T1000 (cell line): Measurements from ENCODE around the gene ZIK1.
A peak's percentile ranks its signal among the peaks of the same experiment; 100 is the strongest.

Experiments
- DNase-seq: peaks from one replicate; lab custom pipeline; 2025; ENCODE audit warnings: mixed read lengths; lab: John Stamatoyannopoulos, UW

The ZIK1 gene

GRCh38 chr19:57611113-57611512, 27.2 kb downstream of the ZIK1 start:
- DNase-seq, result no peak

DNA sequence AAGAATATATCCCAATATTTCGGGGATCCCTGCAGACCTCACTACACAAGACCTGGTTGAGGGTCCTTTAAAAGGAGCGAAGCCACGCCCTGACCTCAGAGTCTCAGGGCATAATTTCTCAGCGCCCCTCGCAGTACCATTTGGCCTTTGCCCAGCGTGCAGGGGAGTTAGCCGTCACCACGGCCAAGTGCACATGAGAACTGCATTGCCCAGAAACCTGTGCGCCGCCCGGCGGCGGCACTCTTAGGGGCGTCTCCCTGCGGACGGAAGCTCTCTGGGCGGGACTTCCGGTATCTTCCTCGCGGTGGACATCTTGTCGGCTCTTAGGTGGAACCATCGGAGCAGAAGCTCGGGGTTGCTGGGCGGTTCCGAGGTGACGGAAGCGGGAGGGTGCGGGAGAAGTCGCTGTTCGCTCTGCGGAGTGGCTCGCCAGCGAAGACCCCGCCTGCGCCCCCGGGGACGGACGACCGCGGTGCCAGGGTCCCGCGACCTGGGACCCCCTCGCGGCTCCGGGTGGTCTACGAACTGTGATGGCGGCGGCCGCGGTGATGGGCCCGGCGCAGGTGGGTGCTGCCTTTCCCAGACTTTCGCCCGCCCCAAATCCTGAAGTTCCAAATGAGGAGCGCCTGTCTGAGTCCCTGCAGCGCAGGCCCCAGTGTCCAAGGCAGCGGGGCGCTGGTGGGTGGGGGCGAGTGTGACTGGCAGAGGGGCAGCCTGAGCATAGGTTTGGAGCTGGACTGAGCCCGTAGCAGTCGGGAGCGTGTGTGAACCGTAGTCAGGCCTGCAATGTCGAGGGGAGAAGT, 30.2 kb downstream of the ZIK1 start, which contains the start of gene ZNF134:
TSS of gene ZNF134 (plus strand) at position 302 of the 803 bp plus-strand sequence. CDS start 5,227 bp downstream, outside the sequence.
- DNase-seq, result peak; percentile 76

GRCh38 chr19:57615346-57615745, 31.4 kb downstream of the ZIK1 start:
- no peak for DNase-seq

- DNase-seq, result no peak
Observed at GRCh38 chr19:57620673-57621348, 36.9 kb downstream of the ZIK1 start.

DNA sequence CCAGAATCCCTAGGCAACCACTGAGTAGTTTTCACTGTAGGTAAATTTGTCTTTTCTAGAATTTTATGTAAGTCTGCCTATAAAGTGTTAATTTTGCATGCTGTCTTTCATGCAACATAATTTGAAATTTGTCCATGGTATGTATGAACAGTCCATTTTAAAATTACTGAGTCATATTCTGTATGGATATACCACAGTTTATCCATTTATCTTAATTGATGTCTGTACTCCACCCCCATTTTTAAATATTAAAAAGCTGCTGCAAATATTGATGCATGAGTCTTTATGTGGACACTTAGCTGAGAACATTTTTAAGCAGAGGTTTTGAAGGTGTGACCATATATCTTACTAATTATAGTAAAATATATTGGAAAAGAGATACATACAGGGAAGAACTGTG, 39.1 kb downstream of the ZIK1 start:
- DNase-seq, result no peak

- DNase-seq, result peak; percentile 81
Observed at GRCh38 chr19:57632987-57633831, 49.3 kb downstream of the ZIK1 start, which contains the start of gene ZNF211. Gene ZNF211 (plus strand): TSS chr19:57633168. CDS start chr19:57633347, 179 bp downstream.

DNA sequence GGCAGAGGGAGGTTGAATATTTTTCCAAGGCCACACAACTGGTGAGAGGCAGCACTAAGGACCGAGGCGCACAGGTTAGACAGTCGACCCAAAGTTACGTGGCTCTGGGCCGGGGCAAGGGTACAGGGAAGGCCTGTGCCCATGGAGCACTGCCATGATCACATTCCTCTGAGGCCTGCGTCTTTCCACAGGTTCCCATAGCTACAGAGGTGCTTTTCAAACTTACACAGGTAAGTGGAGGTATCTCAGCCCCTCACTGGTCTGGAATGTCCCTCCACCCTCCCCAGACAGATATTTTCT, 49.8 kb downstream of the ZIK1 start:
- no peak for DNase-seq

DNA sequence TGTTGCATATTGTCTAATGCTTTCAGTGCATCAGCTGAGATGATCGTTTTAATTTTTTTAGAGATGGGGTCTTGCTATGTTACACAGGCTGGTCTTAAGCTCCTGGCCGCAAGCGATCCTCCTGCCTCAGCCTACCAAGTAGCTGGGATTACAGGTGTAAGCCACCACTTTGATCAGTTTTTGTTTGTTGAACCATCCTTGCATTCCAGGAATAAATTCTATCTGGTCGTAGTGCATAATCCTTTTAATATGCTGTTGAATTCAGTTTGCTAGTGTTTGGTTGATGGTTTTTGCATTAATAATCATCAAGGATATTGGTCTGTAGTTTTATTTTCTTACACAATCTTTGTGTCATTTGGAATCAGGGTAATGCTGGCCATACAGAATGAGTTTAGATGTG, 53.4 kb downstream of the ZIK1 start:
- DNase-seq, result no peak

DNA sequence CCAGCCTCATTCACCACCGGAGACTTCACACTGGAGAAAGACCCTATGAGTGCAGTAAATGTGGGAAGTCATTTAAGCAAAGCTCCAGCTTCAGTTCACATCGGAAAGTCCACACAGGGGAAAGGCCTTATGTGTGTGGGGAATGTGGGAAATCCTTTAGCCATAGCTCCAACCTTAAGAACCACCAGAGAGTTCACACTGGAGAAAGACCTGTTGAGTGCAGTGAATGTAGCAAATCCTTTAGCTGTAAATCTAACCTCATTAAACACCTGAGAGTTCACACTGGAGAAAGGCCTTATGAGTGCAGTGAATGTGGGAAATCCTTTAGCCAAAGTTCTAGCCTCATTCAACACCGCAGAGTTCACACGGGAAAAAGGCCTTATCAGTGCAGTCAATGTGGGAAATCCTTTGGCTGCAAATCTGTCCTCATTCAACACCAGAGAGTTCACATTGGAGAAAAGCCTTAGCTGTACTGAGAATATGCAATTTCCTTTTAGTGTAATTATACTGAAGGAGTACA, 57.8 kb downstream of the ZIK1 start:
- no peak for DNase-seq

DNA sequence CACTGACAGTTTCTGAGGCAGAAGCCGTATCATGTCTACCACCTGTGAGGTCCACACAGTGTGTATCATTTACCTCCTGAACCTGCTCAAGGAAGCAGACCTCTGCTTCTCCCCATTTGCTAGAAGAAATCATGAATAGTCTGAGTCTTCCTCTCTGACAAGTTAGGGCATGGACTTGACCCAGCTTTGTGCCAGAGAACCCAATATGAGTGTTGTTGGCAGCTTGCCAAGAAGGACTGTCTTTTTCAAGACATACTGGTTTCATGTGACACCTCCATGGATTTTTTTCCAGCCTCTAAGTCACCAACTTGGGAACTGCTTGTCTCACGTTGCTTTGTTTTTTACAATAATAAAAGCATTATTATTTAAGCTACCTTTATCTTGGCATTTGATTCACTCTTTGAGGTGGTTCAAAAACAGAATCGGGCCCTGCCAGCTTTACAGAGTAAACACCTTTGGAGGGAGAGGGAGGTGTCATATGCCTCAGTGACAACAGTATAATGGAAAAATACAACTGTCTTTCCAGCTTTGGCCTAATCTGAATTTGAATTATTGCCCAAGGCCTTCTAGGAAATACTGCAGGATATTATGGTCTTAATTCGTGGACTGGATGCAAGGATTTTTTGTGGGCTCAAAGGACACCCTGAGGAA, 58.6 kb downstream of the ZIK1 start:
- no peak for DNase-seq
